ENCODE results near the gene FUNDC2. TPM values are rescaled to one million over a fixed set of nuclear protein-coding genes. Genes with fewer than 3 reads are reported as not detected.

FUNDC2 gene
- polyA plus RNA-seq, 3 donors, result 42.7 to 166 (median 148) TPM

DNA sequence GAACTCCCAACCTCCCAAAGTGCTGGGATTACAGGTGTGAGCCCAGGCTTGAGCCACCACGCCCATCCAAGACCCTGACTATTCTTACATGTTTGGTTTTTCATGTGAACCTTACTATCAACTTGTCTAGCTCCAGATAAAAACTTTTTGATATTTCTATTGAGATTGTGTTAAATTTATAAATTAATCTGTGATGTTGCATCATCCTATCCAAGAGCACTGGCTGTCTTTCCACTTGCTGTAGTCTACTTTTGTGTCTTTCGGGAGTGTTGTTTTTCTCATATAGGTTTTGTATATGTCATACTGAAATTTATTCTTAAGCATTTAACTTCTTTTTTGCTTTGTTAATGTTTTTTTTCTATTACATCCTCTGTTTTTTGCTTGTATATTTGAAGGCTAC is 79.3 kb downstream of the FUNDC2 start:
- intact Hi-C loops (cut with micrococcal nuclease), result no loop called here
- WGBS (ENCODE audit: insufficient coverage), result no CpG with 5 or more reads among the region's 2 CpGs
- Histone ChIP-seq H2AFZ (ENCODE audit: insufficient read depth, low read depth, low read length, poor library complexity, severe bottlenecking) (no peak overlapping the region), H3K27me3 (ENCODE audit: control insufficient read depth in 2 of 2, insufficient read depth in 2 of 2, low read length in 2 of 2) (no peaks in the 10 kb centered on the region), H4K20me1 (ENCODE audit: insufficient read depth, low read length) (no peaks in the 10 kb centered on the region), H3K27ac (ENCODE audit: low read depth in 1 of 2, low read length in 2 of 2) (no peak overlapping the region), H3K4me1 (ENCODE audit: control insufficient read depth in 1 of 2, insufficient read depth in 2 of 2, low read length in 2 of 2) (no peaks in the 10 kb centered on the region), H3K4me3 (replicated peaks in 1 of 3; ENCODE audit: low read depth in 2 of 3, low read length in 3 of 3) (no peak overlapping the region), H3K9me3 (replicated peaks in 1 of 2; ENCODE audit: control insufficient read depth in 1 of 2, insufficient read depth in 1 of 2, low read length in 2 of 2) (no peaks in the 10 kb centered on the region), H3K36me3 (replicated peaks in 1 of 2; ENCODE audit: control insufficient read depth in 1 of 2, insufficient read depth in 2 of 2, low read length in 2 of 2) (peaks cover 10 to 28% of the 10 kb centered on the region in 2 donors), H3K79me2 (ENCODE audit: insufficient read depth, low read length) (no peaks in the 10 kb centered on the region), H3K4me2 (replicated peaks; ENCODE audit: extremely low read depth, low read length, poor library complexity, severe bottlenecking) (no peak overlapping the region), H3K9ac (ENCODE audit: insufficient read depth, low read length, poor library complexity, severe bottlenecking) (no peak overlapping the region)
- Mint-ChIP-seq H3K27me3 (ENCODE audit: low read depth in 3 of 3) (no peaks in the 10 kb centered on the region), H3K36me3 (peaks cover 30 to 39% of the 10 kb centered on the region in 2 donors), H3K27ac (no peak overlapping the region), H3K9me3 (peaks cover 0 to 1% (median 0%) of the 10 kb centered on the region in 7 donors), H3K4me3 (no peak overlapping the region), H3K4me1 (no peaks in the 10 kb centered on the region)
- TF ChIP-seq CTCF (IDR thresholded peaks at IDR 0.05), result no peak
- no peak for DNase-seq

GRCh38 chrX:155108427-155108826 is 81.8 kb downstream of the FUNDC2 start:
- H3K27me3 ChIP-seq (ENCODE audit: control insufficient read depth in 2 of 2, insufficient read depth in 2 of 2, low read length in 2 of 2), result no peaks in the 10 kb centered on the region
- no peak overlapping the region for H3K27ac Mint-ChIP-seq
- H3K27ac ChIP-seq (ENCODE audit: low read depth in 1 of 2, low read length in 2 of 2), result no peak overlapping the region
- H3K4me1 ChIP-seq (ENCODE audit: control insufficient read depth in 1 of 2, insufficient read depth in 2 of 2, low read length in 2 of 2), result no peaks in the 10 kb centered on the region
- no peak for TF ChIP-seq CTCF (IDR thresholded peaks at IDR 0.05)
- no peak for DNase-seq
- H3K79me2 ChIP-seq (ENCODE audit: insufficient read depth, low read length), result no peaks in the 10 kb centered on the region
- H3K4me3 ChIP-seq (replicated peaks in 1 of 3; ENCODE audit: low read depth in 2 of 3, low read length in 3 of 3), result no peak overlapping the region
- no peaks in the 10 kb centered on the region for H4K20me1 ChIP-seq (ENCODE audit: insufficient read depth, low read length)
- H3K9me3 ChIP-seq (replicated peaks in 1 of 2; ENCODE audit: control insufficient read depth in 1 of 2, insufficient read depth in 1 of 2, low read length in 2 of 2), result no peaks in the 10 kb centered on the region
- H3K4me2 ChIP-seq (replicated peaks; ENCODE audit: extremely low read depth, low read length, poor library complexity, severe bottlenecking), result no peak overlapping the region
- intact Hi-C loops (cut with micrococcal nuclease), result no loop called here
- peaks cover 10 to 31% of the 10 kb centered on the region in 2 donors for H3K36me3 ChIP-seq (replicated peaks in 1 of 2; ENCODE audit: control insufficient read depth in 1 of 2, insufficient read depth in 2 of 2, low read length in 2 of 2)
- no peaks in the 10 kb centered on the region for H3K4me1 Mint-ChIP-seq
- no peak overlapping the region for H2AFZ ChIP-seq (ENCODE audit: insufficient read depth, low read depth, low read length, poor library complexity, severe bottlenecking)
- peaks cover 41 to 54% of the 10 kb centered on the region in 2 donors for H3K36me3 Mint-ChIP-seq
- peaks cover 0 to 1% (median 0%) of the 10 kb centered on the region in 7 donors for H3K9me3 Mint-ChIP-seq
- no peak overlapping the region for H3K9ac ChIP-seq (ENCODE audit: insufficient read depth, low read length, poor library complexity, severe bottlenecking)
- no peak overlapping the region for H3K4me3 Mint-ChIP-seq
- no peaks in the 10 kb centered on the region for H3K27me3 Mint-ChIP-seq (ENCODE audit: low read depth in 3 of 3)

Other genes with a start within 250 kb of the FUNDC2 start
- 100 to 1,000 TPM; 120 to 139 (median 135) TPM for gene MPP1, start 221.4 kb upstream of the FUNDC2 start, polyA plus RNA-seq
- gene SMIM9, start 192.2 kb upstream of the FUNDC2 start, polyA plus RNA-seq, result not detected
- 10 to 100 TPM in 1 of 3 donors, 1 to 10 TPM in 2; 6.7 to 15.3 (median 8.1) TPM for gene F8A1, start 140.5 kb upstream of the FUNDC2 start, polyA plus RNA-seq
- gene F8, start 4.1 kb upstream of the FUNDC2 start, polyA plus RNA-seq, result 1 to 10 TPM; 1.5 to 4.5 (median 4.3) TPM
- 10 to 100 TPM in 2 of 3 donors, 1 to 10 TPM in 1; 6.4 to 11.1 (median 10.1) TPM for gene CMC4, start 44.3 kb downstream of the FUNDC2 start, polyA plus RNA-seq
- gene MTCP1, start 44.3 kb downstream of the FUNDC2 start, polyA plus RNA-seq, result 10 to 100 TPM in 2 of 3 donors, 1 to 10 TPM in 1; 1.3 to 23.3 (median 14.8) TPM
- gene BRCC3, start 44.7 kb downstream of the FUNDC2 start, polyA plus RNA-seq, result 10 to 100 TPM in 1 of 3 donors, 1 to 10 TPM in 2; 8.4 to 21.7 (median 10.0) TPM
- 10 to 100 TPM in 2 of 3 donors, 1 to 10 TPM in 1; 9.4 to 65.9 (median 61.1) TPM for gene VBP1, start 189.6 kb downstream of the FUNDC2 start, polyA plus RNA-seq
- gene RAB39B, start 237.6 kb downstream of the FUNDC2 start, polyA plus RNA-seq, result under 1 TPM; 0.20 to 0.41 (median 0.25) TPM

All from CD14-positive monocyte (primary cell).